K562 (cell line): Measurements from ENCODE around the gene FASTK. TPM values are rescaled to one million over a fixed set of nuclear protein-coding genes. Genes with fewer than 3 reads are reported as not detected.

Source experiments
- ARID3B ChIP-seq: fragments of 250-450 bp; sonication (Bioruptor Pico); IDR thresholded peaks from 2 replicates; pipeline ENCODE4 v1.4.0; 2020; ENCODE audit warnings: borderline replicate concordance
- CHD2 ChIP-seq: IDR thresholded peaks from 2 replicates; pipeline ENCODE4 v1.6.1; 2011; ENCODE audit warnings: low read depth, low read length
- CTCF ChIP-seq, 3 experiments: IDR thresholded peaks in 2 of 3; conservative IDR thresholded peaks in 1 of 3; 2 replicates each; pipeline ENCODE4 v1.5.1; 2011 to 2012; ENCODE audit warnings: low read length in 3 of 3, mild to moderate bottlenecking in 3 of 3, control low read depth in 2 of 3, improper control_type of control experiment in 1 of 3, inconsistent platforms in 1 of 3, low read depth in 1 of 3, mixed read lengths in 1 of 3, moderate library complexity in 1 of 3; ENCODE audit not compliant: insufficient read depth in 2 of 3
- DPF2 ChIP-seq: fragments of 450-650 bp; IDR thresholded peaks from 2 replicates; pipeline ENCODE4 v1.6.1; 2016
- FOXM1 ChIP-seq, 2 experiments: fragments of 450-650 bp in 1 of 2; sonication (generic) in 1 of 2; formaldehyde crosslinking in 1 of 2; IDR thresholded peaks; 2 replicates each; pipeline versions ENCODE4 v1.6.1 to v1.9.0; 2017 to 2022; ENCODE audit warnings: low read depth in 2 of 2, mild to moderate bottlenecking in 2 of 2, missing genetic modification reagents in 1 of 2, moderate library complexity in 1 of 2
- HIVEP1 ChIP-seq: fragments of 250-450 bp; sonication (Bioruptor Pico); IDR thresholded peaks from 2 replicates; pipeline ENCODE4 v1.4.0; 2020; ENCODE audit warnings: mild to moderate bottlenecking
- JUND ChIP-seq, 2 experiments: IDR thresholded peaks; 2 replicates in 1 of 2; 3 replicates in 1 of 2; pipeline ENCODE4 v1.6.1; 2011; ENCODE audit warnings: borderline replicate concordance in 2 of 2, low read depth in 2 of 2, low read length in 2 of 2, improper control_type of control experiment in 1 of 2, missing biosample characterization in 1 of 2, missing genetic modification characterization in 1 of 2, missing genetic modification reagents in 1 of 2
- MYBL2 ChIP-seq, 2 experiments: fragments of 450-650 bp in 1 of 2; sonication (generic) in 1 of 2; formaldehyde crosslinking in 1 of 2; IDR thresholded peaks; 2 replicates each; pipeline versions ENCODE4 v1.6.1 to v1.8.1; 2017 to 2022; ENCODE audit warnings: borderline replicate concordance in 1 of 2, inconsistent platforms in 1 of 2, low read depth in 1 of 2, mild to moderate bottlenecking in 1 of 2, missing genetic modification reagents in 1 of 2, moderate library complexity in 1 of 2
- NFIX ChIP-seq: fragments of 250-450 bp; sonication (Bioruptor Pico); IDR thresholded peaks from 2 replicates; pipeline ENCODE4 v1.4.0; 2020; ENCODE audit warnings: low read depth, mild to moderate bottlenecking, moderate library complexity
- RAD51 ChIP-seq: fragments of 450-650 bp; IDR thresholded peaks from 2 replicates; pipeline ENCODE4 v1.7.1; 2016; ENCODE audit warnings: low read depth, mild to moderate bottlenecking, borderline replicate concordance
- RFX7 ChIP-seq: fragments of 250-450 bp; sonication (Bioruptor Pico); IDR thresholded peaks from 2 replicates; pipeline ENCODE4 v1.5.1; 2021; ENCODE audit warnings: mild to moderate bottlenecking
- SAFB ChIP-seq: fragments of 200-400 bp; formaldehyde crosslinking; IDR thresholded peaks from 2 replicates; pipeline ENCODE4 v1.6.1; 2017; ENCODE audit warnings: low read depth, low read length, borderline replicate concordance
- TCF15 ChIP-seq: fragments of 250-450 bp; sonication (Bioruptor Pico); IDR thresholded peaks from 2 replicates; pipeline ENCODE4 v1.8.0; 2022; ENCODE audit warnings: moderate library complexity, mild to moderate bottlenecking, inconsistent platforms
- TEAD2 ChIP-seq: fragments of 450-650 bp; IDR thresholded peaks from 2 replicates; pipeline ENCODE4 v1.6.1; 2016; ENCODE audit warnings: missing genetic modification characterization, control low read depth, missing compliant biosample characterization
- THAP7 ChIP-seq: fragments of 250-450 bp; sonication (Bioruptor Pico); IDR thresholded peaks from 2 replicates; pipeline ENCODE4 v1.5.0; 2021
- U2AF2 ChIP-seq: fragments of 200-400 bp; formaldehyde crosslinking; optimal IDR thresholded peaks from 2 replicates; pipeline ENCODE3; 2017; ENCODE audit warnings: low read depth, mild to moderate bottlenecking, low read length
- XRCC4 ChIP-seq: IDR thresholded peaks from one replicate; pipeline ENCODE4 v1.6.1; 2011; ENCODE audit not compliant: insufficient read depth, insufficient read length; ENCODE audit errors: extremely low read depth
- ZNF146 ChIP-seq: IDR thresholded peaks from one replicate; pipeline ENCODE4 v1.6.1; 2018; ENCODE audit warnings: missing compliant biosample characterization; ENCODE audit not compliant: unreplicated experiment
- ZNF23 ChIP-seq: fragments of 250-450 bp; sonication (Bioruptor Pico); IDR thresholded peaks from 2 replicates; pipeline ENCODE4 v1.4.0; 2020; ENCODE audit warnings: mild to moderate bottlenecking
- ZNF717 ChIP-seq: fragments of 250-450 bp; sonication (Bioruptor Pico); IDR thresholded peaks from 2 replicates; pipeline ENCODE4 v1.5.0; 2021
- ZNF778 ChIP-seq: fragments of 450-650 bp; formaldehyde crosslinking; IDR thresholded peaks from 2 replicates; pipeline ENCODE4 v1.4.0; 2020; ENCODE audit warnings: mild to moderate bottlenecking, moderate library complexity
- polyA plus RNA-seq, 8 experiments: library from polyadenylated mRNA; depleted of rRNA in 4 of 8; stranded (reverse) in 5 of 8; unstranded in 3 of 8; fragments of >200 nt; fragmentation: Nextera tagmentation in 2 of 8; fragmentation: Illumina TruSeq in 1 of 8; extraction: Ambion mirVana in 2 of 8; extraction: Trizol in 1 of 8; gene quantifications; 2 replicates each; pipeline versions ENCODE4 v1.2.1 to v1.2.3, GENCODE V29; 2011 to 2014; ENCODE audit warnings: inconsistent platforms in 1 of 8, missing spikeins in 1 of 8
- total RNA-seq, 7 experiments: library from RNA; depleted of rRNA in 6 of 7; stranded (reverse); fragments of >200 nt in 6 of 7; fragmentation: Illumina TruSeq in 2 of 7; extraction: Trizol in 2 of 7; gene quantifications; 2 replicates each; pipeline versions ENCODE4 v1.2.1 to v1.2.3, GENCODE V29; 2011 to 2021; ENCODE audit warnings: low replicate concordance in 1 of 7

Gene FASTK
- total and polyA plus RNA-seq, 9 of the 15 experiments (the other 6 are each of a cell fraction or from before 2014, with no cell fraction given) = 0.51 to 150 (median 48.2) TPM

GRCh38 chr7:151087245-151088018 lies 6.8 kb upstream of the FASTK start (continued):
- no peak for TF ChIP-seq TEAD2 (tag)
- TF ChIP-seq ZNF778 (CRISPR knock-in tag) = no peak
- no peak for TF ChIP-seq ZNF717
- TF ChIP-seq SAFB = 0 out of 2 replicates have a peak, but pooled peaks have one; percentile 9
- no peak for TF ChIP-seq U2AF2
- no peak for TF ChIP-seq MYBL2 (IDR thresholded peaks at IDR 0.05; ENCODE audit: low read depth)
- no peak for TF ChIP-seq MYBL2 (CRISPR knock-in tag; IDR thresholded peaks at IDR 0.05; ENCODE audit: borderline replicate concordance)
- 0 out of 2 replicates have a peak, but pooled peaks have one; percentile 21 for TF ChIP-seq DPF2
- TF ChIP-seq ZNF146 (CRISPR knock-in tag) = no peak
- TF ChIP-seq THAP7 = no peak
- TF ChIP-seq CTCF (IDR thresholded peaks at IDR 0.05 in 2 of 3, conservative IDR thresholded peaks at IDR 0.05 in 1 of 3; ENCODE audit: insufficient read depth in 2 of 3, low read depth in 1 of 3, low read length in 3 of 3) = peak; percentile 50 to 84 (median 66); a peak in 5 of 6 replicates
- TF ChIP-seq ZNF23 (CRISPR knock-in tag) = no peak
- no peak; the same call in 1 of the 2 replicates for TF ChIP-seq ARID3B
- no peak for TF ChIP-seq JUND (IDR thresholded peaks at IDR 0.05; ENCODE audit: borderline replicate concordance, low read depth, low read length)
- no peak; the same call in 2 of the 3 replicates for TF ChIP-seq JUND (tag; IDR thresholded peaks at IDR 0.05; ENCODE audit: borderline replicate concordance, low read depth, low read length)
- TF ChIP-seq XRCC4 = no peak
- no peak; the same call in 1 of the 2 replicates for TF ChIP-seq HIVEP1
- TF ChIP-seq RFX7 (CRISPR knock-in tag) = no peak
- TF ChIP-seq TCF15 = no peak
- TF ChIP-seq CHD2 = no peak
- TF ChIP-seq FOXM1 (IDR thresholded peaks at IDR 0.05; ENCODE audit: low read depth) = no peak
- no peak for TF ChIP-seq FOXM1 (CRISPR knock-in tag; IDR thresholded peaks at IDR 0.05; ENCODE audit: low read depth)
- TF ChIP-seq NFIX = no peak
- no peak for TF ChIP-seq RAD51
